ENCODE data around the gene CCDC69. TPM values are rescaled to one million over a fixed set of nuclear protein-coding genes. Genes with fewer than 3 reads are reported as not detected.
"Not testable (repeated sequence)": the region's sequence is repeated elsewhere in the genome, so short reads cannot be mapped to it uniquely, and the experiment has no call there.

Gene CCDC69
- total RNA-seq, 1 donor from 2014 or later = 109 TPM

- Mint-ChIP-seq H3K4me1 (peaks cover 62% of the 10 kb centered on the region), H3K36me3 (ENCODE audit: low read depth) (no peaks in the 10 kb centered on the region), H3K27ac (no peak overlapping the region), H3K27me3 (no peaks in the 10 kb centered on the region), H3K4me3 (no peak overlapping the region), H3K9me3 (no peaks in the 10 kb centered on the region)
- intact Hi-C loops (cut with micrococcal nuclease) = no loop called here
- DNase-seq = no peak
- CTCF ChIA-PET = interaction anchor here (1.4 kb wide), 1 partner anchor 118 kb away, joined by 7 read pairs; no protein-coding TSS in a partner anchor
- TF ChIP-seq, protein P1, sequence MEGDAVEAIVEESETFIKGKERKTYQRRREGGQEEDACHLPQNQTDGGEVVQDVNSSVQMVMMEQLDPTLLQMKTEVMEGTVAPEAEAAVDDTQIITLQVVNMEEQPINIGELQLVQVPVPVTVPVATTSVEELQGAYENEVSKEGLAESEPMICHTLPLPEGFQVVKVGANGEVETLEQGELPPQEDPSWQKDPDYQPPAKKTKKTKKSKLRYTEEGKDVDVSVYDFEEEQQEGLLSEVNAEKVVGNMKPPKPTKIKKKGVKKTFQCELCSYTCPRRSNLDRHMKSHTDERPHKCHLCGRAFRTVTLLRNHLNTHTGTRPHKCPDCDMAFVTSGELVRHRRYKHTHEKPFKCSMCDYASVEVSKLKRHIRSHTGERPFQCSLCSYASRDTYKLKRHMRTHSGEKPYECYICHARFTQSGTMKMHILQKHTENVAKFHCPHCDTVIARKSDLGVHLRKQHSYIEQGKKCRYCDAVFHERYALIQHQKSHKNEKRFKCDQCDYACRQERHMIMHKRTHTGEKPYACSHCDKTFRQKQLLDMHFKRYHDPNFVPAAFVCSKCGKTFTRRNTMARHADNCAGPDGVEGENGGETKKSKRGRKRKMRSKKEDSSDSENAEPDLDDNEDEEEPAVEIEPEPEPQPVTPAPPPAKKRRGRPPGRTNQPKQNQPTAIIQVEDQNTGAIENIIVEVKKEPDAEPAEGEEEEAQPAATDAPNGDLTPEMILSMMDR (IDR thresholded peaks at IDR 0.05) = no peak
- ATAC-seq (ENCODE audit: low read depth) = no peak
- POLR2A ChIA-PET = interaction anchor here (1.0 to 7.4 kb wide), 4 partner anchors 9 to 164 kb away, joined by 3 to 104 read pairs (median 22); partner anchors contain the start of gene GM2A
Measured at GRCh38 chr5:151243564-151243963, 19.7 kb upstream of the CCDC69 start.

- ChIA-PET POLR2A (interaction anchor here (0.6 to 7.4 kb wide), 6 partner anchors 10 to 441 kb away, joined by 3 to 104 read pairs (median 4); partner anchors contain the start of genes CCDC69 and GM2A), CTCF (interaction anchor here (1.4 to 6.8 kb wide), 3 partner anchors 29 to 117 kb away, joined by 4 to 122 read pairs (median 7); no protein-coding TSS in a partner anchor)
- no peak overlapping the region for H3K4me3 Mint-ChIP-seq
- intact Hi-C loops (cut with micrococcal nuclease) = no loop called here
- ATAC-seq (ENCODE audit: low read depth) (no peak), DNase-seq (no peak)
- no peaks in the 10 kb centered on the region for H3K9me3 Mint-ChIP-seq
- no peaks in the 10 kb centered on the region for H3K27me3 Mint-ChIP-seq
- TF ChIP-seq, protein P1 (IDR thresholded peaks at IDR 0.05) = no peak
- no peak overlapping the region for H3K27ac Mint-ChIP-seq
- H3K36me3 Mint-ChIP-seq (ENCODE audit: low read depth) = no peaks in the 10 kb centered on the region
- H3K4me1 Mint-ChIP-seq = peaks cover 66% of the 10 kb centered on the region
Measured at GRCh38 chr5:151243127-151243526, 19.2 kb upstream of the CCDC69 start.

DNA sequence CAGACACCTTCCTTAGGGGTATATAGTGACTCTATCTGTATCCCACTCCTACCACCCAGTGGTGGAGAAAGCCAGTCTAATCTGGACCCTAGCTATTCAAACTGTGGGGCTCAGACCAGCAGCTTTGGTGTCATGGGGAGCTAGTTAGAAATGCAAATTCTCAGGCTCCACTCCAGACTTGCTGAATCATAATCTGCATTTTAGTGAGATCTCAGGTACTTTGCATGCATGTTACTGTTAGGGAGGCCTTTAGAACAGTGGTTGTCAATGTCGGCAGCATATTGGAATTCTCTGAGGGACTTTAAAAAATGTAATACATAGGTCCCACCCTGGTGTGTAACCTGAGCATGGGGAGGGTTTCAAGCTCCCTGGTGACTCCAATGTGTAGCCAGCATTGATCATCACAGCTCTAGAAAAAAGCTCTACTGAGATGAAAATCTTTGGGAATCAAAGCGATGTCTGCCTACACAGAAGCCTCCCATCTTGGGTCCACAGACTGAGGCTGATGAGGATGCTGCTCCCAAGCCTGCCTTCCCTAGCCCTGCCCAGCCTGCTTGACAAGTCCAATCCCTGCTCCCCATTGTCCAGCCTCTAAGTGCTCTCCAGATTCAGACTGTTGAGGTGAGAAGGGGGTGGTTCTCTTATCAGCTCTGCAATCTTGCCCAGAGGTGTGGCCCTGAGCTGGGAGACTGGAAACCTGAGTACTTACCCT, 17.2 kb upstream of the CCDC69 start:
- TF ChIP-seq, protein P1 (IDR thresholded peaks at IDR 0.05) = no peak
- ATAC-seq (ENCODE audit: low read depth) = peak; percentile 16
- intact Hi-C loops (cut with micrococcal nuclease) = no loop called here
- Mint-ChIP-seq H3K4me3 (no peak overlapping the region), H3K9me3 (no peaks in the 10 kb centered on the region), H3K27ac (peak overlapping the region; percentile 51), H3K27me3 (no peaks in the 10 kb centered on the region), H3K4me1 (peaks cover 85% of the 10 kb centered on the region), H3K36me3 (ENCODE audit: low read depth) (no peaks in the 10 kb centered on the region)
- POLR2A ChIA-PET = interaction anchor here (0.7 to 7.4 kb wide), 10 partner anchors 11 to 116 kb away, joined by 3 to 104 read pairs (median 4); partner anchors contain the start of genes CCDC69 and GM2A
- DNase-seq = no peak
- CTCF ChIA-PET = interaction anchor here (0.6 to 6.8 kb wide), 19 partner anchors 11 to 498 kb away, joined by 3 to 122 read pairs (median 4); partner anchors contain the start of genes CCDC69 and GM2A

GRCh38 chr5:151240268-151240835, 16.5 kb upstream of the CCDC69 start:
- Mint-ChIP-seq H3K27ac (peak overlapping the region; percentile 51), H3K4me1 (peaks cover 88% of the 10 kb centered on the region)
- ChIA-PET CTCF (interaction anchor here (0.7 to 6.8 kb wide), 13 partner anchors 16 to 189 kb away, joined by 3 to 122 read pairs (median 5); partner anchors contain the start of gene CCDC69), POLR2A (interaction anchor here (1.3 to 7.4 kb wide), 5 partner anchors 12 to 116 kb away, joined by 4 to 104 read pairs (median 39); partner anchors contain the start of gene GM2A)
- H3K4me3 Mint-ChIP-seq; H3K36me3 Mint-ChIP-seq (ENCODE audit: low read depth); H3K9me3 Mint-ChIP-seq; H3K27me3 Mint-ChIP-seq; intact Hi-C loops (cut with micrococcal nuclease); ATAC-seq (ENCODE audit: low read depth); DNase-seq: not testable (repeated sequence)

DNA sequence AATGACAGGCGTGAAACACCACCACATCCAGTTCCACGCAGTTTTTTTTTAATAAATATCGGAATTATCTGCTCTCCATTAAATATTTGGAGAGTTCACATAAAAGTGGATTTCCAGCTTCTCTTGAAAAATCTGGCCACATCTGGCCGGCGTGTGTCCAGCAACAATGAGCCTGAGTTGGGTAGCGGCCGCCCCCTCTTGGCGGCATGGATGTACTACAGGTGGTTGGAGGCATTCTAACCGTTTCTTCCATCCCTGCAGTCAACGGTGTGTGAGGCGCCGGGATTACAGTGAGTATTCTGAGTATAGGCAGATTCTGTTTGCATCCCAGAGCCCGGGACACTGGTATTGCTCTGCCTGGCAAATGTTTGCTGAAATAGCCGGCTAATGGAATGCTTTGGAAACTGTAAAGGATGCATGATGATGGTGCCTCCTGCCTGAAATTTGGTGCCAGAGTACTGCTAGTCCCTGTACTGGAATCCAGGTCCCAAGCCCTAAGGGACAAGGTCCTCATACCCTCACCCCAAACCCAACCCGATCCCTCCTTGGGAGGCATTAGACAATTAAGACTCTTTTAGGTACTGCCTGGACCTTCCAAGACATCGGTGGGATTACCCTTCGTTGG, 15.5 kb upstream of the CCDC69 start:
- Mint-ChIP-seq H3K4me3 (peak overlapping the region; percentile 77), H3K36me3 (ENCODE audit: low read depth) (no peaks in the 10 kb centered on the region), H3K9me3 (no peaks in the 10 kb centered on the region), H3K27me3 (no peaks in the 10 kb centered on the region), H3K27ac (peak overlapping the region; percentile 72), H3K4me1 (peaks cover 95% of the 10 kb centered on the region)
- peak; percentile 60 for ATAC-seq (ENCODE audit: low read depth)
- peak; percentile 58 for DNase-seq
- ChIA-PET CTCF (interaction anchor here (0.6 to 6.8 kb wide), 35 partner anchors 10 to 439 kb away, joined by 3 to 122 read pairs (median 6); partner anchors contain the start of genes CCDC69 and GM2A), POLR2A (interaction anchor here (1.0 to 7.4 kb wide), 19 partner anchors 13 to 180 kb away, joined by 3 to 104 read pairs (median 5); partner anchors contain the start of genes CCDC69 and GM2A)
- TF ChIP-seq, protein P1 (IDR thresholded peaks at IDR 0.05) = peak; percentile 85
- intact Hi-C loops (cut with micrococcal nuclease) = loop anchor here (1.0 to 2.0 kb wide), 7 partner anchors 13 to 439 kb away; no protein-coding TSS in a partner anchor

Measured in activated B cell treated with CpG ODN at 0.5 μM for 24 hours (primary cell).